Hepatocyte (in vitro differentiated cells): ENCODE data around the gene CTSH.

Source experiments
- CTCF ChIP-seq: fragments of 200-600 bp; sonication (generic); IDR thresholded peaks from 2 replicates; pipeline ENCODE4 v1.5.1; 2016; ENCODE audit warnings: antibody characterized with exemption, mild to moderate bottlenecking; ENCODE audit not compliant: poor library complexity
- EZH2 ChIP-seq: fragments of 200-600 bp; sonication (generic); IDR thresholded peaks from 2 replicates; pipeline ENCODE4 v1.6.1; 2016; ENCODE audit warnings: antibody characterized with exemption, mild to moderate bottlenecking, borderline replicate concordance
- EZH2phosphoT487 ChIP-seq: fragments of 200-600 bp; sonication (generic); IDR thresholded peaks from one replicate; pipeline ENCODE4 v1.6.1; 2018; ENCODE audit warnings: antibody characterized with exemption, mild to moderate bottlenecking, low read depth, moderate library complexity; ENCODE audit not compliant: unreplicated experiment, severe bottlenecking

- no peak for TF ChIP-seq EZH2
- no peak for TF ChIP-seq EZH2phosphoT487
- no peak for TF ChIP-seq CTCF
Measured at GRCh38 chr15:78928616-78929093, 16.2 kb downstream of the CTSH start.
